Stomach (tissue), 4 donors: Measurements from ENCODE around the gene NOTO.

ENCODE experiments used
- CTCF ChIP-seq, 7 experiments: fragments of 450-650 bp in 4 of 7; fragments of 200-600 bp in 3 of 7; sonication (generic) in 3 of 7; IDR thresholded peaks; one replicate each; pipeline ENCODE4 v1.5.1; 2016 to 2019; ENCODE audit warnings: antibody characterized with exemption in 7 of 7, control low read depth in 2 of 7, mild to moderate bottlenecking in 1 of 7
- EP300 ChIP-seq: sonication (generic); formaldehyde crosslinking; IDR thresholded peaks from one replicate; pipeline ENCODE4 v1.6.1; 2017; ENCODE audit warnings: antibody characterized with exemption
- POLR2A ChIP-seq, 4 donors: fragments of 450-650 bp; IDR thresholded peaks; one replicate each; pipeline ENCODE4 v1.6.1; 2016; ENCODE audit warnings: antibody characterized with exemption in 4 of 4, control low read depth in 2 of 4, mild to moderate bottlenecking in 1 of 4, moderate library complexity in 1 of 4
- POLR2AphosphoS5 ChIP-seq, 3 donors: sonication (generic); formaldehyde crosslinking; IDR thresholded peaks; one replicate each; pipeline ENCODE4 v1.6.1; 2016; ENCODE audit warnings: antibody characterized with exemption in 3 of 3

GRCh38 chr2:73233154-73233931, 31.0 kb downstream of the NOTO start, which contains the start of gene PRADC1:
- no peak for TF ChIP-seq EP300
- TF ChIP-seq CTCF (IDR thresholded peaks at IDR 0.05), result no peak
- TF ChIP-seq POLR2AphosphoS5 (IDR thresholded peaks at IDR 0.05), result peak; percentile 17 to 78 (median 73)
- TF ChIP-seq POLR2A (IDR thresholded peaks at IDR 0.05), result peak in 1 of 4 donors; percentile 10
